Measurements from ENCODE around the gene FSIP1. TPM values are rescaled to one million over a fixed set of nuclear protein-coding genes. Genes with fewer than 3 reads are reported as not detected.

The FSIP1 gene
- total RNA-seq, 2 experiments from 2014 or later, result 0.22 to 0.34 TPM

DNA sequence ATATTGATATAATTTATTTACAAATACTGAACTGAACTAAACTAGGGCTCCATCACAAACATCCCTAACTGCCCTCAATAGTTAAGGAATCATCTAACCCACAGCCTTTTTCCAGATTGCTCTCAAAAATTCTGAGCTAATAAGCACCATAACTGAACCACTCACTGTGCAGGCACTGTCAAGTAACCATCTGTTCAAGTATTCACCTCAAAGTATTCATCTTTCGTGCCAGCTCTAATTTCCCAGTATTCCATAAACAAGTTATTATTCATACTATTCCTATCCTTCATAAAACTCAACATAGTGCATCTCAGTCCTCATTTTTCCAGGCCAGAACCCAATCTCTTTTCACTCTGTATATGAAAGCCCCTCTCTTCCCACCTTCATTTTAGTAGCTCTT lies 160.7 kb downstream of the FSIP1 start:
- ATAC-seq (ENCODE audit: poor library complexity) (no peak), DNase-seq (no peak)
- H3K9me3 Mint-ChIP-seq, result no peaks in the 10 kb centered on the region
- peaks cover 49% of the 10 kb centered on the region for H3K4me1 ChIP-seq (ENCODE audit: insufficient read depth, low read length)
- H3K4me1 Mint-ChIP-seq (ENCODE audit: low read depth), result peaks cover 33% of the 10 kb centered on the region
- no peaks in the 10 kb centered on the region for H3K27me3 ChIP-seq (ENCODE audit: control insufficient read depth in 1 of 2, insufficient read depth in 2 of 2, low read length in 2 of 2)
- H3K4me3 ChIP-seq (ENCODE audit: low read length), result no peak overlapping the region
- H3K27ac Mint-ChIP-seq, result no peak overlapping the region
- no peak overlapping the region for H3K4me3 Mint-ChIP-seq
- no peaks in the 10 kb centered on the region for H3K27me3 Mint-ChIP-seq
- H3K36me3 Mint-ChIP-seq (ENCODE audit: low read depth), result no peaks in the 10 kb centered on the region
- TF ChIP-seq CTCF (IDR thresholded peaks at IDR 0.05), result no peak
- no peak overlapping the region for H3K27ac ChIP-seq (ENCODE audit: low read depth in 1 of 2, low read length in 2 of 2)
- intact Hi-C loops (cut with DNase I, micrococcal nuclease), result no loop called here
- ChIA-PET POLR2A (no interaction called here), CTCF (interaction anchor here (0.9 kb wide), 1 partner anchor 135 kb away, joined by 4 read pairs; no protein-coding TSS in a partner anchor)
- H3K9me3 ChIP-seq (ENCODE audit: control insufficient read depth in 1 of 2, insufficient read depth in 1 of 2, low read length in 2 of 2), result no peaks in the 10 kb centered on the region
- H3K36me3 ChIP-seq (ENCODE audit: insufficient read depth, low read length), result no peaks in the 10 kb centered on the region

GRCh38 chr15:39621210-39621609 lies 161.4 kb downstream of the FSIP1 start:
- DNase-seq, result no peak
- no peaks in the 10 kb centered on the region for H3K36me3 ChIP-seq (ENCODE audit: insufficient read depth, low read length)
- Mint-ChIP-seq H3K4me3 (no peak overlapping the region), H3K36me3 (ENCODE audit: low read depth) (no peaks in the 10 kb centered on the region), H3K27me3 (no peaks in the 10 kb centered on the region), H3K9me3 (no peaks in the 10 kb centered on the region), H3K27ac (no peak overlapping the region), H3K4me1 (ENCODE audit: low read depth) (peaks cover 31% of the 10 kb centered on the region)
- POLR2A ChIA-PET, result no interaction called here
- peaks cover 42% of the 10 kb centered on the region for H3K4me1 ChIP-seq (ENCODE audit: insufficient read depth, low read length)
- no peaks in the 10 kb centered on the region for H3K27me3 ChIP-seq (ENCODE audit: control insufficient read depth in 1 of 2, insufficient read depth in 2 of 2, low read length in 2 of 2)
- H3K9me3 ChIP-seq (ENCODE audit: control insufficient read depth in 1 of 2, insufficient read depth in 1 of 2, low read length in 2 of 2), result no peaks in the 10 kb centered on the region
- no peak overlapping the region for H3K27ac ChIP-seq (ENCODE audit: low read depth in 1 of 2, low read length in 2 of 2)
- ATAC-seq (ENCODE audit: poor library complexity), result no peak
- no peak overlapping the region for H3K4me3 ChIP-seq (ENCODE audit: low read length)
- TF ChIP-seq CTCF (IDR thresholded peaks at IDR 0.05), result no peak
- CTCF ChIA-PET, result interaction anchor here (0.7 to 0.9 kb wide), 2 partner anchors 28 to 135 kb away, joined by 3 to 4 read pairs; no protein-coding TSS in a partner anchor
- intact Hi-C loops (cut with DNase I, micrococcal nuclease), result no loop called here

GRCh38 chr15:39618063-39618823 lies 164.4 kb downstream of the FSIP1 start:
- H3K9me3 Mint-ChIP-seq, result peaks cover 10% of the 10 kb centered on the region
- Histone ChIP-seq H3K4me3 (ENCODE audit: low read length) (no peak overlapping the region), H3K9me3 (ENCODE audit: control insufficient read depth in 1 of 2, insufficient read depth in 1 of 2, low read length in 2 of 2) (peaks cover 0 to 4% of the 10 kb centered on the region in 2 experiments), H3K27me3 (ENCODE audit: control insufficient read depth in 1 of 2, insufficient read depth in 2 of 2, low read length in 2 of 2) (no peaks in the 10 kb centered on the region), H3K4me1 (ENCODE audit: insufficient read depth, low read length) (peaks cover 13% of the 10 kb centered on the region), H3K27ac (ENCODE audit: low read depth in 1 of 2, low read length in 2 of 2) (no peak overlapping the region), H3K36me3 (ENCODE audit: insufficient read depth, low read length) (no peaks in the 10 kb centered on the region)
- ATAC-seq (ENCODE audit: poor library complexity) (no peak), DNase-seq (no peak)
- H3K36me3 Mint-ChIP-seq (ENCODE audit: low read depth), result no peaks in the 10 kb centered on the region
- no peak overlapping the region for H3K27ac Mint-ChIP-seq
- peaks cover 3% of the 10 kb centered on the region for H3K4me1 Mint-ChIP-seq (ENCODE audit: low read depth)
- ChIA-PET CTCF (no interaction called here), POLR2A (no interaction called here)
- no peaks in the 10 kb centered on the region for H3K27me3 Mint-ChIP-seq
- no peak overlapping the region for H3K4me3 Mint-ChIP-seq
- intact Hi-C loops (cut with DNase I, micrococcal nuclease), result no loop called here
- no peak for TF ChIP-seq CTCF (IDR thresholded peaks at IDR 0.05)

Data from CD4-positive, alpha-beta T cell (primary cell).